ENCODE results near the gene LPP. TPM values are rescaled to one million over a fixed set of nuclear protein-coding genes. Genes with fewer than 3 reads are reported as not detected.

LPP gene
- total and polyA plus RNA-seq, 2 of the 13 experiments (the other 11 are each of a cell fraction or from before 2014, with no cell fraction given), result 19.2 to 29.9 TPM

GRCh38 chr3:188268336-188268735, 114.4 kb downstream of the LPP start (continued):
- TF ChIP-seq ZBTB40 (IDR thresholded peaks at IDR 0.05), result no peak
- no peak for TF ChIP-seq ZBTB40 (CRISPR knock-in tag; IDR thresholded peaks at IDR 0.05)

- intact Hi-C loops (cut with micrococcal nuclease; ENCODE audit: unreplicated experiment), result loop anchor here (10.0 kb wide), 1 partner anchor 524 kb away; the partner anchor contains the start of gene BCL6
- no peak overlapping the region for H2AFZ ChIP-seq (ENCODE audit: low read length)
- H3K9me3 ChIP-seq (ENCODE audit: low read length), result no peaks in the 10 kb centered on the region
- H3K4me2 ChIP-seq (ENCODE audit: low read depth, low read length), result no peak overlapping the region
- H4K20me1 ChIP-seq (ENCODE audit: insufficient read depth, low read length), result no peaks in the 10 kb centered on the region
- no peak overlapping the region for H3K9ac ChIP-seq (ENCODE audit: insufficient read depth, low read depth, low read length)
- peaks cover 0 to 5% of the 10 kb centered on the region in 2 experiments; a peak in 1 of 5 replicates for H3K36me3 ChIP-seq (replicated peaks in 1 of 2; ENCODE audit: control insufficient read depth in 1 of 2, insufficient read depth in 2 of 2, low read length in 2 of 2)
- H3K27ac ChIP-seq (ENCODE audit: extremely low read length, insufficient read depth, low read length), result no peak overlapping the region
- peaks cover 90% of the 10 kb centered on the region for H3K4me1 ChIP-seq (ENCODE audit: insufficient read depth, low read length)
- ATAC-seq, result no peak
- FAIRE-seq, result no peak
- ChIA-PET CTCF (ENCODE audit: low intra/inter-chr PET ratio, low total read pairs) (no interaction called here), POLR2A (no interaction called here)
- DNase-seq (ENCODE audit: low spot score), result no peak
- in situ Hi-C loops (cut with HindIII; ENCODE audit: extremely low pct_ligation_motif_present, low pct_unique_long_range_greater_than_20kb), result no loop called here
- BruUV-seq (replicated peaks), result no TSS peak
- H3K27me3 ChIP-seq (ENCODE audit: control insufficient read depth in 1 of 2, insufficient read depth in 2 of 2, low read length in 2 of 2), result no peaks in the 10 kb centered on the region
- no peak overlapping the region for H3K4me3 ChIP-seq (replicated peaks in 1 of 3; ENCODE audit: insufficient read depth in 1 of 3, low read depth in 2 of 3, low read length in 3 of 3)
- WGBS (ENCODE audit: low lambda C conversion rate), result 89% methylated on average over 4 of the region's 4 CpGs
- peaks cover 48% of the 10 kb centered on the region for H3K79me2 ChIP-seq (ENCODE audit: insufficient read depth, low read length)
- no peak for TF ChIP-seq NCOR1 (IDR thresholded peaks at IDR 0.05; ENCODE audit: borderline replicate concordance, low read length)
- no peak for TF ChIP-seq GATAD1 (CRISPR knock-in tag; IDR thresholded peaks at IDR 0.05)
- no peak for TF ChIP-seq TFDP2 (CRISPR knock-in tag; IDR thresholded peaks at IDR 0.05)
- TF ChIP-seq ZZZ3 (CRISPR knock-in tag; IDR thresholded peaks at IDR 0.05; ENCODE audit: borderline replicate concordance), result no peak
- no peak for TF ChIP-seq ZNF136 (CRISPR knock-in tag; IDR thresholded peaks at IDR 0.05; ENCODE audit: low read depth)
- peak; percentile 70 for TF ChIP-seq ZNF652 (CRISPR knock-in tag; IDR thresholded peaks at IDR 0.05; ENCODE audit: borderline replicate concordance, low read depth)
- TF ChIP-seq GZF1 (CRISPR knock-in tag; IDR thresholded peaks at IDR 0.05), result peak; percentile 94
- TF ChIP-seq ZFP37 (CRISPR knock-in tag; IDR thresholded peaks at IDR 0.05; ENCODE audit: borderline replicate concordance), result no peak
Observed at GRCh38 chr3:188269040-188269439, 115.1 kb downstream of the LPP start.
